T47D (cell line): ENCODE data around the gene RNU5B-1.

Experiments
- DNase-seq, 2 experiments: peaks; one replicate each; pipeline versions ENCODE4 v3.0.0 to v3.0.0-alpha.2; 2011 to 2012; ENCODE audit warnings: low read depth in 1 of 2, low spot score in 1 of 2
- JUND ChIP-seq: IDR thresholded peaks from 2 replicates; pipeline ENCODE4 v1.6.1; 2012; ENCODE audit warnings: low read depth
- in situ Hi-C: cut with HindIII; loops from 2 replicates; pipeline ENCODE4 v1.10.0; 2016; ENCODE audit warnings: low sequenced_read_pairs, low pct_unique_long_range_greater_than_20kb

Gene RNU5B-1

GRCh38 chr15:65275104-65275727 lies 29.3 kb upstream of the RNU5B-1 start:
- in situ Hi-C loops, result no loop called here
- no peak for DNase-seq
- no peak for TF ChIP-seq JUND

DNA sequence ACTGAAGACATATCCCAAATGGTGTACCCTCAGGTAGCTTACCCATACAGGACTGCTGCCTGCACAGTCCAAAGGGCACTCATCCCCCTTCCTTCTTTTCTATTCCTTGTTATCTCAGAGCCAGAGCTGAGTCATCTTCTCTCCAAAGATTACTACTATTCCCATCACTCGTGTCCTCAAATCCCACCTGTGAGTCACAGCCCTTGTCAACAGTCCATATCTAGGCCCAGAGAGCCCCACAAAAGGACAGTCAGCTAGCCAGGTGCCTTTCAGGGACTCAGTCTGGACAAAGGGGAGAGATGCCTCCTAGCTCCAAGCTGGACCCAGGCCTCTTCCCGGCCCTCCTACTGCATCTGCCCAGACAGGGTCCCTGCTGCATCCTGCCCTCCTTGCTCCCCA lies 28.8 kb upstream of the RNU5B-1 start:
- no peak for TF ChIP-seq JUND
- in situ Hi-C loops, result no loop called here
- DNase-seq, result no peak

GRCh38 chr15:65277015-65277414 lies 27.5 kb upstream of the RNU5B-1 start:
- no peak for DNase-seq

DNA sequence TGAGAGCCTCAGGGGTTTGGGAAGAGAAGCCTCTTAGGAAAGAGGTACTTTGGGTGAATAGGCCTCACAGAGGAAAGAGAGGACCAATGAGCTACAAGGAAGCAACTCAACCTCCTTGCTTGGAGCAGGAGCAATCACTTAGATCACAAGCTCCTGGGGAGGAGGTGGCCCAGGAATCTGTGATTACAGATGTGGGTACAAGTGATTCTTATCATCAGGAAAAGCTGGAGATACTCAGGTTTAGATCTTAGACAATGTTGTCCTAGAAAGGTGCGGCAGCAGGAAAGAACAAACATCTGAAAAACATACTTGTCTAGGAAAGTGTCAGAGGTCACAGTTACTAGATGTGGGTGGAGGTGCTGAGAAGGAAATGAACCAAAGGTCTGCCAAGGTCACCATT lies 26.0 kb upstream of the RNU5B-1 start:
- no peak for DNase-seq
- in situ Hi-C loops, result no loop called here
- no peak for TF ChIP-seq JUND

More at GRCh38 chr15:65277015-65277414, 27.5 kb upstream of the RNU5B-1 start:
- TF ChIP-seq JUND, result no peak
- in situ Hi-C loops, result no loop called here

DNA sequence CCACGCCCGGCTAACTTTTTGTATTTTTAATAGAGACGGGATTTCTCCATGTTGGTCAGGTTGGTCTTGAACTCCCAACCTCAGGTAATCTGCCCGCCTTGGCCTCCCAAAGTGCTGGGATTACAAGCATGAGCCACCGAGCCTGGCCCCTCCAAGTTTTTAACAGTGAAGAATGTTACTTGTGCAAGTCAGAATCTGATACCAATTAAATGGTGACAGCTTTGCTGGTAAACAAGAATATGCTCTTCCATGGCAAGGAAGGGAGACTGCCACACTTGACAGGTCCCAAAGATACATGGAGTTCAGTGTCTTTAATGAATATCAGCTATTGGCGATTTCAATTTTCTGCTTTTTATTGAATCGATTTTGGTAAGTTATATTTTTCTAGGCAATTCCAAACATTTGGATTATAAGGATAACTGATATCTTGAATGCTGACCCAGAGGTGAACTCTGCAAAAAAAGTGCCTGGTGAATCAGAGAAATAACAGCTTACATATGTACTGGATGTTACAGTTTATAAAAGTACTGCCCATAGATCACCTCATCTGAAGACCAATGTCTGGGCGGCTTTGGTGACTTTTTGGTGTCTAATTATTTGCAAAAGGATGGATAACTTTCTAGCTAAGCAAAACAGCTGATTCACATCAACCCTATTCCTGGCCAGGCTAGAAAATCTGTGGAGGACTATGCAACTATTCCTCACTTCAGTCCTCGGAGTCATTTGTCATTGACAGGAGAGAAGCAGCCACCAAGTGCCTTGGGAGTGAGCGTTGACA lies 19.0 kb upstream of the RNU5B-1 start:
- in situ Hi-C loops, result no loop called here
- no peak for TF ChIP-seq JUND

GRCh38 chr15:65286069-65286703 lies 18.3 kb upstream of the RNU5B-1 start:
- DNase-seq, result peak; percentile 16 to 58
- in situ Hi-C loops, result no loop called here
- no peak for TF ChIP-seq JUND

More for the DNA sequence above, 19.0 kb upstream of the RNU5B-1 start:
- DNase-seq, result no peak

- TF ChIP-seq JUND, result no peak
- in situ Hi-C loops, result no loop called here
- DNase-seq, result peak; percentile 73 to 91
Observed at GRCh38 chr15:65286704-65287519, 17.6 kb upstream of the RNU5B-1 start, which contains the start of gene PARP16. TSS of gene PARP16 (minus strand) at chr15:65286883. CDS start at chr15:65286426, 457 bp downstream.

DNA sequence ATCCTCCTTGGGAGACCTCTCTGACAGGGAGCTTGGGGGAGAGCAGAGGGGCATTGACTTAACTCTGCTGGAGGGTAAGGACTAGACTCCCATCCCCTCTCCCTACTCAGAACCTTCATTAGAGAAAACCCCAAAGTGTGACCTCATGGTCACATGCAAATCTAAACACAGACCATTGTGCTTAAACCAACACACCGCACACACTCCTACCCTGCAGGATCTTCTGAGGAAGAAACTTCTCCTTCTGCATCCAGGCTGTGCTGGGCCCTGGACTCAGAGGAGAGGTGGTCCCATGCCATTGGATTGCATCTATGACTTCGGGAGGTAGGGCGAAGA lies 17.0 kb upstream of the RNU5B-1 start:
- TF ChIP-seq JUND, result no peak
- DNase-seq, result no peak
- in situ Hi-C loops, result no loop called here

DNA sequence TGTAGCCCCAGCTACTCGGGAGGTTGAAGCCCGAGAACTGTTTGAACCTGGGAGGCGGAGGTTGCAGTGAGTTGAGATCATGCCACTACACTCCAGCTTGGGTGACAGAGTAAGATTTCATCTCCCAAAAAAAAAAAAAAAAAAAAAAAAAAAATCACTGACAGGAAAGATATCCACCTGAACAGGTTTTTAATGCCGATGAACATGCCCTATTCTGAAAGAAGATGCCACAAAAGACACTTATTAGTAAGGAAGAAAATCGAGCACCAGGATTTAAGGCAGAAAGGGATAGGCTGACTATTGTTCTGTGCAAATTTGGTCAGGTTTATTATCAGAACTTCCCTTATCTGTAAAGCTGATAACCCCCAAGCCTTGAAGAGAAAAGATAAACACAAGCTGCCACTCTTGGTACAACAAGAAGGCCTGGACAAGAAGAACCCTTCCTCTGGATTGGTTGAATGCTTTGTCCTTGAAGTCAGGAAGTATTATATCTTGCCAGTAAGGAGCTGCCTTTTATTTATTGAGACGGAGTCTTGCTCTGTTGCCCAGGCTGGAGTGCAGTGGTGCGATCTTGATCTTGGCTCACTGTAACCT lies 15.1 kb upstream of the RNU5B-1 start:
- DNase-seq, result no peak
- in situ Hi-C loops, result no loop called here
- no peak for TF ChIP-seq JUND

- DNase-seq, result no peak
- in situ Hi-C loops, result no loop called here
- TF ChIP-seq JUND, result no peak
Observed at GRCh38 chr15:65290228-65290627, 14.2 kb upstream of the RNU5B-1 start.

- in situ Hi-C loops, result no loop called here
- peak in 1 of 2 experiments; percentile 58 for DNase-seq
- no peak for TF ChIP-seq JUND
Observed at GRCh38 chr15:65292938-65293518, 11.4 kb upstream of the RNU5B-1 start.

GRCh38 chr15:65298731-65299130 lies 5.7 kb upstream of the RNU5B-1 start:
- no peak for DNase-seq
- in situ Hi-C loops, result no loop called here
- no peak for TF ChIP-seq JUND
